MCF 10A (cell line): Measurements from ENCODE around the gene GAGE12H. TPM values are rescaled to one million over a fixed set of nuclear protein-coding genes. Genes with fewer than 3 reads are reported as not detected.
A peak's percentile ranks its signal among the peaks of the same experiment; 100 is the strongest.

ENCODE experiments used
- BruUV-seq: library from RNA; stranded (reverse); fragments of 400-500 nt; replicated peaks from 2 replicates; lab custom pipeline; 2021; lab: Mats Ljungman, UMichigan
- CTCF ChIA-PET: fragments of 300-600 bp; sonication (Branson Sonifier 250); formaldehyde crosslinking; extraction: SDS; loops from one replicate; lab custom pipeline; 2021; ENCODE audit warnings: antibody characterized with exemption, inconsistent platforms; lab: Yijun Ruan, JAX
- POLR2A ChIA-PET: fragments of 300-600, 350-650 bp; sonication (Branson Sonifier 250); formaldehyde crosslinking; extraction: SDS; loops from one replicate; lab custom pipeline; 2020; ENCODE audit warnings: antibody characterized with exemption, inconsistent platforms; lab: Yijun Ruan, JAX
- DNase-seq: peaks from one replicate; pipeline ENCODE4 v3.0.0-alpha.2; 2018; ENCODE audit not compliant: unreplicated experiment
- H3K27ac Mint-ChIP-seq: one replicate; pipeline ENCODE4 v1.8.0; 2022; ENCODE audit warnings: mild to moderate bottlenecking, low read depth, mixed read lengths; ENCODE audit not compliant: unreplicated experiment
- H3K27me3 Mint-ChIP-seq: one replicate; pipeline ENCODE4 v1.8.0; 2022; ENCODE audit warnings: mixed read lengths; ENCODE audit not compliant: insufficient read depth, unreplicated experiment
- H3K36me3 Mint-ChIP-seq: one replicate; pipeline ENCODE4 v1.8.0; 2022; ENCODE audit warnings: mild to moderate bottlenecking, moderate library complexity, mixed read lengths; ENCODE audit not compliant: insufficient read depth, unreplicated experiment
- H3K4me1 Mint-ChIP-seq: one replicate; pipeline ENCODE4 v1.8.0; 2022; ENCODE audit warnings: mixed read lengths; ENCODE audit not compliant: insufficient read depth, unreplicated experiment
- H3K4me3 Mint-ChIP-seq: one replicate; pipeline ENCODE4 v1.8.0; 2022; ENCODE audit warnings: mild to moderate bottlenecking, moderate library complexity, mixed read lengths; ENCODE audit not compliant: unreplicated experiment
- H3K9me3 Mint-ChIP-seq: one replicate; pipeline ENCODE4 v1.8.0; 2022; ENCODE audit warnings: mixed read lengths; ENCODE audit not compliant: unreplicated experiment
- CTCF ChIP-seq: fragments of 200-600 bp; IDR thresholded peaks from one replicate; pipeline ENCODE4 v1.8.0; 2022; ENCODE audit warnings: antibody characterized with exemption, mild to moderate bottlenecking; ENCODE audit not compliant: unreplicated experiment
- intact Hi-C: fragments of 100-400 bp; cut with micrococcal nuclease; formaldehyde crosslinking; loops from 2 replicates; pipeline ENCODE4 v1.14.1; 2022
- total RNA-seq: library from RNA; stranded (reverse); gene quantifications from 2 replicates; pipeline ENCODE4 v1.2.3, GENCODE V29; 2022

The GAGE12H gene
- total RNA-seq, 1 experiment from 2014 or later, result not detected

- POLR2A ChIA-PET, result no interaction called here
- no TSS peak for BruUV-seq
Observed at GRCh38 chrX:49627086-49627777, 47.5 kb downstream of the GAGE12H start.

More at GRCh38 chrX:49627086-49627777, 47.5 kb downstream of the GAGE12H start:
- Mint-ChIP-seq H3K27ac (no peak overlapping the region), H3K36me3 (no peaks in the 10 kb centered on the region), H3K4me3 (no peak overlapping the region), H3K27me3 (no peaks in the 10 kb centered on the region), H3K9me3 (peaks cover 18% of the 10 kb centered on the region), H3K4me1 (no peaks in the 10 kb centered on the region)
- CTCF ChIA-PET, result interaction anchor here (0.5 to 0.6 kb wide), 2 partner anchors 10 to 90 kb away, joined by 3 read pairs; no protein-coding TSS in a partner anchor
- TF ChIP-seq CTCF, result peak; percentile 10
- intact Hi-C loops, result no loop called here
- no peak for DNase-seq

Other genes starting within 250 kb of the GAGE12H start
- gene GAGE13, start 248.4 kb upstream of the GAGE12H start, total RNA-seq, result not detected in 2 replicates
- gene GAGE12C, start 47.8 kb upstream of the GAGE12H start, total RNA-seq, result not detected in 2 replicates
- gene GAGE12D, start 38.2 kb upstream of the GAGE12H start, total RNA-seq, result not detected in 2 replicates
- gene GAGE12E, start 28.7 kb upstream of the GAGE12H start, total RNA-seq, result not detected in 2 replicates
- gene GAGE12F, start 19.1 kb upstream of the GAGE12H start, total RNA-seq, result not detected in 2 replicates
- gene GAGE12G, start 9.5 kb upstream of the GAGE12H start, total RNA-seq, result not detected in 2 replicates
- gene GAGE2A, start 9.5 kb downstream of the GAGE12H start, total RNA-seq, result not detected in 2 replicates
- not detected in 2 replicates for gene GAGE1, start 19.1 kb downstream of the GAGE12H start, total RNA-seq
- not detected in 2 replicates for gene PAGE1, start 116.0 kb downstream of the GAGE12H start, total RNA-seq
- gene PAGE4, start 249.4 kb downstream of the GAGE12H start, total RNA-seq, result not detected in 2 replicates